Natural killer cell (primary cell): ENCODE data around the gene MAP1B. TPM values are rescaled to one million over a fixed set of nuclear protein-coding genes. Genes with fewer than 3 reads are reported as not detected.

Experiments used
- ATAC-seq, 3 donors: fragments of 150-1000 bp in 2 of 3; fragments of 200-7000 bp in 1 of 3; cut with Tn5 transposase; 1 replicate in 1 of 3; 2 replicates in 2 of 3; pipeline ENCODE4 v1.10.0; 2021; ENCODE audit warnings: mild to moderate bottlenecking in 2 of 3, moderate library complexity in 2 of 3
- DNase-seq, 2 donors: peaks; one replicate each; pipeline versions ENCODE4 v3.0.0 to v3.0.0-alpha.2; 2013 to 2021; ENCODE audit warnings: mixed read lengths in 1 of 2
- H3K27ac ChIP-seq: one replicate; pipeline ENCODE4 v1.5.1; 2013; ENCODE audit warnings: mild to moderate bottlenecking, low read length
- H3K27me3 ChIP-seq: one replicate; pipeline ENCODE4 v1.6.1; 2013; ENCODE audit warnings: low read length; ENCODE audit not compliant: control insufficient read depth, insufficient read depth
- H3K36me3 ChIP-seq: one replicate; pipeline ENCODE4 v1.6.1; 2013; ENCODE audit warnings: low read length; ENCODE audit not compliant: control insufficient read depth, insufficient read depth
- H3K4me1 ChIP-seq: one replicate; pipeline ENCODE4 v1.6.1; 2013; ENCODE audit warnings: low read length; ENCODE audit not compliant: control insufficient read depth, insufficient read depth
- H3K4me3 ChIP-seq: one replicate; pipeline ENCODE4 v1.5.1; 2013; ENCODE audit warnings: low read length
- H3K9me3 ChIP-seq: one replicate; pipeline ENCODE4 v1.6.1; 2013; ENCODE audit warnings: low read length; ENCODE audit not compliant: control insufficient read depth, insufficient read depth
- H3K27ac Mint-ChIP-seq, 2 donors: one replicate each; pipeline ENCODE4 v1.8.0; 2022; ENCODE audit warnings: mild to moderate bottlenecking in 2 of 2, mixed read lengths in 2 of 2, moderate library complexity in 1 of 2
- H3K27me3 Mint-ChIP-seq, 2 donors: one replicate each; pipeline ENCODE4 v1.8.0; 2022; ENCODE audit warnings: low read depth in 2 of 2, mixed read lengths in 2 of 2
- H3K36me3 Mint-ChIP-seq: one replicate; pipeline ENCODE4 v1.8.0; 2022; ENCODE audit warnings: mixed read lengths
- H3K4me1 Mint-ChIP-seq, 2 donors: one replicate each; pipeline ENCODE4 v1.8.0; 2022; ENCODE audit warnings: mixed read lengths in 2 of 2
- H3K4me3 Mint-ChIP-seq: one replicate; pipeline ENCODE4 v1.8.0; 2022; ENCODE audit warnings: mild to moderate bottlenecking, moderate library complexity, mixed read lengths
- H3K9me3 Mint-ChIP-seq, 2 donors: one replicate each; pipeline ENCODE4 v1.8.0; 2022; ENCODE audit warnings: mixed read lengths in 2 of 2
- WGBS: methylation state at CpG from one replicate; pipeline ENCODE4 v1.1.7; 2013; ENCODE audit warnings: missing lambda C conversion rate; ENCODE audit not compliant: insufficient coverage; 5-methylcytosine and 5-hydroxymethylcytosine counted together
- intact Hi-C: fragments of 100-400 bp; cut with micrococcal nuclease; formaldehyde crosslinking; loops from one replicate; pipeline ENCODE4 v1.14.2; 2022
- total RNA-seq, 4 donors: library from RNA; stranded (reverse); fragments of 120-200 nt in 1 of 4; gene quantifications; one replicate each; pipeline versions ENCODE4 v1.2.3 to v1.2.4, GENCODE V29; 2013 to 2022
- TF ChIP-seq, protein P1 (sequence below): fragments of 200-600 bp; IDR thresholded peaks from one replicate; pipeline ENCODE4 v1.8.0; 2022; ENCODE audit warnings: antibody characterized with exemption

The MAP1B gene
- total RNA-seq, 3 donors from 2014 or later (not counting 1 experiment from before 2014, with no cell fraction given), result 0.07 to 0.31 TPM; not detected in 1

DNA sequence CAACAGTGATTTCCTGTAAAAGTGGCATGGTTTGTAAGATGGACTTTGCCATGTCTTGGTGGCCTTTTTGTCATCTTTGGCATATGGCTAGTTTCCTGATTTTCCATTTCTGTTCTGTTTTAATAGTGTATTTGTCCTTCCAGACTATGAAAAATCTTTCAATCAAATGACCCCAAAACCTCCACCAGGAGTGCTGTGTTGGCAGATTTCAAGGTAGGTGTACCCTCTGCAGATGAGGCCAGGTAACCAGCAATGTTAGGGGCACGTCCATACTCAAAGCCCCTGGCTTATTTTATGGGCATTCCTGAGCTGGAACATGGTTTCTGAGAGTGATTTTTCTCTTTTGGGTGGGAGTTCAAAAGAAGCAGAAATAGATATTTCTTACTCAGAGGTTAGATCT, 15.2 kb upstream of the MAP1B start:
- TF ChIP-seq, protein P1, sequence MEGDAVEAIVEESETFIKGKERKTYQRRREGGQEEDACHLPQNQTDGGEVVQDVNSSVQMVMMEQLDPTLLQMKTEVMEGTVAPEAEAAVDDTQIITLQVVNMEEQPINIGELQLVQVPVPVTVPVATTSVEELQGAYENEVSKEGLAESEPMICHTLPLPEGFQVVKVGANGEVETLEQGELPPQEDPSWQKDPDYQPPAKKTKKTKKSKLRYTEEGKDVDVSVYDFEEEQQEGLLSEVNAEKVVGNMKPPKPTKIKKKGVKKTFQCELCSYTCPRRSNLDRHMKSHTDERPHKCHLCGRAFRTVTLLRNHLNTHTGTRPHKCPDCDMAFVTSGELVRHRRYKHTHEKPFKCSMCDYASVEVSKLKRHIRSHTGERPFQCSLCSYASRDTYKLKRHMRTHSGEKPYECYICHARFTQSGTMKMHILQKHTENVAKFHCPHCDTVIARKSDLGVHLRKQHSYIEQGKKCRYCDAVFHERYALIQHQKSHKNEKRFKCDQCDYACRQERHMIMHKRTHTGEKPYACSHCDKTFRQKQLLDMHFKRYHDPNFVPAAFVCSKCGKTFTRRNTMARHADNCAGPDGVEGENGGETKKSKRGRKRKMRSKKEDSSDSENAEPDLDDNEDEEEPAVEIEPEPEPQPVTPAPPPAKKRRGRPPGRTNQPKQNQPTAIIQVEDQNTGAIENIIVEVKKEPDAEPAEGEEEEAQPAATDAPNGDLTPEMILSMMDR, result no peak
- Mint-ChIP-seq H3K36me3 (no peaks in the 10 kb centered on the region), H3K4me1 (no peaks in the 10 kb centered on the region), H3K4me3 (no peak overlapping the region), H3K27me3 (peaks cover 12 to 17% of the 10 kb centered on the region in 2 donors), H3K9me3 (no peaks in the 10 kb centered on the region), H3K27ac (no peak overlapping the region)
- H3K27me3 ChIP-seq, result no peaks in the 10 kb centered on the region
- no peak overlapping the region for H3K27ac ChIP-seq
- H3K36me3 ChIP-seq, result no peaks in the 10 kb centered on the region
- H3K4me1 ChIP-seq, result no peaks in the 10 kb centered on the region
- DNase-seq (no peak), ATAC-seq (no peak)
- 61% methylated on average over 1 of the region's 1 CpG for WGBS
- no peaks in the 10 kb centered on the region for H3K9me3 ChIP-seq
- H3K4me3 ChIP-seq, result no peak overlapping the region
- intact Hi-C loops, result no loop called here

DNA sequence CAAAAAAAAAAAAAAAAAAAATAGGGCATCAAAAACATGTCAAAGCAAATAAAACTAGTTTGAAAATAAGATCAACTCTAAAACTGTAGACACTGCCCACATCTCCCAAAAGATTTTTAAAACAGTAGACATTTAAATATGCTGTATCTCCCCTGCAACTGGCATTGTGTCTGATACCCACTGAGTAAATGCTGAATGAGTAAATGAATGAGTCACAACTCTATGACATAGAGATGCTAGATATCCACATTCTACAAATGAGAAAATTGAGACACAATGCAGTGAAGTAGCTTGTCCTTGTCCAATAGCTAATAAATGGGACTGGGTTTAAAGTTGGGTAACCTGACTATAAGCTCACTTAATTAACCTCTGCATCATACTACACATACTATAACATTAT, 14.1 kb upstream of the MAP1B start:
- TF ChIP-seq, protein P1, result no peak
- no peaks in the 10 kb centered on the region for H3K36me3 Mint-ChIP-seq
- H3K4me3 Mint-ChIP-seq, result no peak overlapping the region
- H3K4me1 Mint-ChIP-seq, result no peaks in the 10 kb centered on the region
- no peaks in the 10 kb centered on the region for H3K36me3 ChIP-seq
- H3K9me3 ChIP-seq, result no peaks in the 10 kb centered on the region
- H3K27me3 ChIP-seq, result no peaks in the 10 kb centered on the region
- intact Hi-C loops, result no loop called here
- DNase-seq, result no peak
- no peak for ATAC-seq
- peaks cover 15 to 18% of the 10 kb centered on the region in 2 donors for H3K27me3 Mint-ChIP-seq
- no peak overlapping the region for H3K27ac ChIP-seq
- H3K4me3 ChIP-seq, result no peak overlapping the region
- H3K4me1 ChIP-seq, result no peaks in the 10 kb centered on the region
- H3K27ac Mint-ChIP-seq, result no peak overlapping the region
- H3K9me3 Mint-ChIP-seq, result no peaks in the 10 kb centered on the region

DNA sequence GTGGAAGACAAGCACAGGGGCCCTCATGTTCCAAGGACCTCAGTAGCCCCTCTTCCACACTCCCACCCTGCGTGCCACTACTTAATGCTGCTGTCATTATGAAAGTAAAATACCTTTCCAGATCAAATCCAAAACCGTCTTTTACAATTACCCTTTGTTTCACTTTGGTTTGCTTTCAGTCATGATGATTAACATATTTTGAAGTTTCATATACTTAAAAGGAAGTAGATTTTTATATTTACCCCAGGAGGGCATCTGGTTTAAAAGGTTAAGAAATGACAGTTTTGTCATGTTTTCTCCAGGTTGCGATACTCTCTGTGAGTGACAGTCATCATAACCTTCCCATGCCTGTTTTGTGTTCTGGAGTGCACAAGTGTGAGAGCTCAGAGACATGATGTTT, 13.5 kb upstream of the MAP1B start:
- H3K4me1 ChIP-seq, result no peaks in the 10 kb centered on the region
- Mint-ChIP-seq H3K9me3 (no peaks in the 10 kb centered on the region), H3K4me1 (no peaks in the 10 kb centered on the region), H3K27ac (no peak overlapping the region), H3K4me3 (no peak overlapping the region), H3K27me3 (peaks cover 15 to 23% of the 10 kb centered on the region in 2 donors), H3K36me3 (no peaks in the 10 kb centered on the region)
- no peak overlapping the region for H3K27ac ChIP-seq
- H3K9me3 ChIP-seq, result no peaks in the 10 kb centered on the region
- no peaks in the 10 kb centered on the region for H3K36me3 ChIP-seq
- 81% methylated on average over 2 of the region's 3 CpGs for WGBS
- no peaks in the 10 kb centered on the region for H3K27me3 ChIP-seq
- no peak overlapping the region for H3K4me3 ChIP-seq
- no peak for ATAC-seq
- DNase-seq, result no peak
- intact Hi-C loops, result no loop called here
- TF ChIP-seq, protein P1, result no peak

DNA sequence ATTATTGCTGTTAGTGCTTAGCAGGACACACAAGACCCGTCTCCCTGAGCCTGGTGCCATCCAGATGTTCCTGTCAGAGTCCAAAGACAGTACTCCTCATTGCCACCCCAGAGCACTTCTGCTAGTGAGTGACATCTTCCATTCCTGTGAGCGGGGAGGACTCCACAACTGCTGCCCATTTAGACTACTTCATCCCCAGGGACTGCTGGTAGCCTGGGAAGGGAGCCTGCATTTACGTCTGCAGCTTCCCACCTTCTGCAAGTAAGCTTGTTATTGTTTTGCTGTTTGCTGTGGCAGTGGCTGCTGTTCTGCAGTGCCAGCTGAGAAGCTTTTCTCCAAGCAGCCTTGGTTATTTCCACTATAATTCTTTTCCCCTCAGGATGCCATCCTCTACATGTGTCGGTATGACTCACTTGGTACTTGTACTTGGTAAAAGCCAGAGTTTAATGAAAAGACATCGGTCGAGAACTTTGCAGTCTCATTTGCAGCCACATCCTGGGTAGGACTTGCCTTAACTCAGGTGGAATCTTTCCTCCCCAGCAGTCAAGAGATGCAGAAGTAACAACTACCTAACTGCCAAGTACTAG, 10.6 kb upstream of the MAP1B start:
- Histone ChIP-seq H3K27me3 (peaks cover 6% of the 10 kb centered on the region), H3K36me3 (no peaks in the 10 kb centered on the region), H3K4me3 (no peak overlapping the region), H3K4me1 (no peaks in the 10 kb centered on the region), H3K27ac (no peak overlapping the region), H3K9me3 (no peaks in the 10 kb centered on the region)
- Mint-ChIP-seq H3K4me1 (no peaks in the 10 kb centered on the region), H3K36me3 (no peaks in the 10 kb centered on the region), H3K27me3 (peaks cover 25 to 46% of the 10 kb centered on the region in 2 donors), H3K9me3 (no peaks in the 10 kb centered on the region), H3K4me3 (no peak overlapping the region), H3K27ac (no peak overlapping the region)
- intact Hi-C loops, result no loop called here
- TF ChIP-seq, protein P1, result no peak
- 78% methylated on average over 6 of the region's 6 CpGs for WGBS
- DNase-seq, result no peak
- ATAC-seq, result no peak
